Measurements from ENCODE around the gene DIMT1.

DIMT1 gene

DNA sequence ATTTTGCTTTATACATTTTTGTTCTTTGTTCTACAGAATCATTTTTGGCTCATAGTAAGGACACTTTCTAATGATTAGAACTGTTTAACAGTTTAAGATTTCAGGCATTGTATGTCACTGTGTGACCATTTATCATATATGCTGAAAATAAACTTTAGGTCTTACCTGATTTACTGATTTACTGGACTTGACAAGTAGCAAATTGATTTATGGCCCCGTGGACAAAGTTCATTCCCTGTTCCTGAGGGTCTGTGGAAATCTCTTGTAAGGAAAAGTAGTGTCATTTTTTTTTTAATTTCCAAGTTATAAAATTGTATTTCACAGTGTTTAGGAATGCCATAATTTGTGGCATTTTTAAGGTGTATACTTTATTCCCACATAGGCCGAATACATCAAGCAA, 57.0 kb downstream of the DIMT1 start:
- H3K4me3 ChIP-seq (ENCODE audit: low read depth, low read length), result no peak overlapping the region
- no peak for DNase-seq
- peaks cover 6% of the 10 kb centered on the region for H3K36me3 ChIP-seq (replicated peaks)
- in situ Hi-C loops (cut with HindIII; ENCODE audit: low pct_ligation_motif_present, low sequenced_read_pairs), result no loop called here
- no peaks in the 10 kb centered on the region for H3K27me3 ChIP-seq (replicated peaks)
- TF ChIP-seq, protein P1, sequence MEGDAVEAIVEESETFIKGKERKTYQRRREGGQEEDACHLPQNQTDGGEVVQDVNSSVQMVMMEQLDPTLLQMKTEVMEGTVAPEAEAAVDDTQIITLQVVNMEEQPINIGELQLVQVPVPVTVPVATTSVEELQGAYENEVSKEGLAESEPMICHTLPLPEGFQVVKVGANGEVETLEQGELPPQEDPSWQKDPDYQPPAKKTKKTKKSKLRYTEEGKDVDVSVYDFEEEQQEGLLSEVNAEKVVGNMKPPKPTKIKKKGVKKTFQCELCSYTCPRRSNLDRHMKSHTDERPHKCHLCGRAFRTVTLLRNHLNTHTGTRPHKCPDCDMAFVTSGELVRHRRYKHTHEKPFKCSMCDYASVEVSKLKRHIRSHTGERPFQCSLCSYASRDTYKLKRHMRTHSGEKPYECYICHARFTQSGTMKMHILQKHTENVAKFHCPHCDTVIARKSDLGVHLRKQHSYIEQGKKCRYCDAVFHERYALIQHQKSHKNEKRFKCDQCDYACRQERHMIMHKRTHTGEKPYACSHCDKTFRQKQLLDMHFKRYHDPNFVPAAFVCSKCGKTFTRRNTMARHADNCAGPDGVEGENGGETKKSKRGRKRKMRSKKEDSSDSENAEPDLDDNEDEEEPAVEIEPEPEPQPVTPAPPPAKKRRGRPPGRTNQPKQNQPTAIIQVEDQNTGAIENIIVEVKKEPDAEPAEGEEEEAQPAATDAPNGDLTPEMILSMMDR (IDR thresholded peaks at IDR 0.05; ENCODE audit: low read depth, low read length, missing control alignments), result no peak
- no peak overlapping the region for H3K27ac ChIP-seq

DNA sequence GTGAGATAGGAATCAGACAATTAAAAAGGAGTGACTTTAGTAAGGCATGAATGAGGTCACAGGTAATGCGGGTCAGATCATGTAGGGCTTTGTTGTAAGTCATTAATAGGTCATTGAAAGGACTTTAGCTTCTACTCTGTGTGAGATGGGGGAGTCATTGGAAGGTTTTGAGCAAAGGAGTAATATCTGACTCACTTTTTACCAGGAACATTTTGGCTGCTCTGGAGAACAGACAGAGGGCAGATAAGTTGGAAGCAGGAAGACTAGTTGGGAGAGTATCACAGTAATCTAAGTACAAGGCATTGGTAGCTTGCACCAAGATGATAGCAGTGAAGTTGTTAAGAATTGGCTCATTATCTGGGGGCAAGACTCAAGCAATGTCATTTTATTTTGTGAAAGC, 60.3 kb downstream of the DIMT1 start:
- H3K27ac ChIP-seq, result no peak overlapping the region
- H3K36me3 ChIP-seq (replicated peaks), result no peaks in the 10 kb centered on the region
- TF ChIP-seq, protein P1 (IDR thresholded peaks at IDR 0.05; ENCODE audit: low read depth, low read length, missing control alignments), result no peak
- in situ Hi-C loops (cut with HindIII; ENCODE audit: low pct_ligation_motif_present, low sequenced_read_pairs), result no loop called here
- H3K27me3 ChIP-seq (replicated peaks), result no peaks in the 10 kb centered on the region
- DNase-seq, result no peak
- H3K4me3 ChIP-seq (ENCODE audit: low read depth, low read length), result no peak overlapping the region

DNA sequence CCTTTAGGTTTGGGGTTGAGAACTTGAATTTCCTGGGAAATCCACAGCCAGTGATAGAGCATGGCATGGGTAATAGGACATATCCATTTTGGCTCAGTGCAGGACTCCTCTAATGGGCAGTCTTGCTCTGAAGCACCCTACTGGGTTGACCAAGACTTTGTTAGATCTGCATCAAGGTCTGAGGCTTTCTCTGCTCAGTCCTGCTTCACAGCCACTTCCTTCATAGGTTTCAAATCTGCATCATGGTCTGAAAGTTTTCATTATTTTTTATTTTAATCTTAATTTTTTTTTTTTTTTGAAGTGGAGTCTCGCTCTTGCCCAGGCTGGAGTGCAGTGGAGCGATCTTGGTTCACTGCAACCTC, 61.2 kb downstream of the DIMT1 start:
- DNase-seq, result no peak
- in situ Hi-C loops (cut with HindIII; ENCODE audit: low pct_ligation_motif_present, low sequenced_read_pairs), result no loop called here
- no peak overlapping the region for H3K4me3 ChIP-seq (ENCODE audit: low read depth, low read length)
- TF ChIP-seq, protein P1 (IDR thresholded peaks at IDR 0.05; ENCODE audit: low read depth, low read length, missing control alignments), result no peak
- H3K27me3 ChIP-seq (replicated peaks), result no peaks in the 10 kb centered on the region
- H3K36me3 ChIP-seq (replicated peaks), result no peaks in the 10 kb centered on the region
- no peak overlapping the region for H3K27ac ChIP-seq

DNA sequence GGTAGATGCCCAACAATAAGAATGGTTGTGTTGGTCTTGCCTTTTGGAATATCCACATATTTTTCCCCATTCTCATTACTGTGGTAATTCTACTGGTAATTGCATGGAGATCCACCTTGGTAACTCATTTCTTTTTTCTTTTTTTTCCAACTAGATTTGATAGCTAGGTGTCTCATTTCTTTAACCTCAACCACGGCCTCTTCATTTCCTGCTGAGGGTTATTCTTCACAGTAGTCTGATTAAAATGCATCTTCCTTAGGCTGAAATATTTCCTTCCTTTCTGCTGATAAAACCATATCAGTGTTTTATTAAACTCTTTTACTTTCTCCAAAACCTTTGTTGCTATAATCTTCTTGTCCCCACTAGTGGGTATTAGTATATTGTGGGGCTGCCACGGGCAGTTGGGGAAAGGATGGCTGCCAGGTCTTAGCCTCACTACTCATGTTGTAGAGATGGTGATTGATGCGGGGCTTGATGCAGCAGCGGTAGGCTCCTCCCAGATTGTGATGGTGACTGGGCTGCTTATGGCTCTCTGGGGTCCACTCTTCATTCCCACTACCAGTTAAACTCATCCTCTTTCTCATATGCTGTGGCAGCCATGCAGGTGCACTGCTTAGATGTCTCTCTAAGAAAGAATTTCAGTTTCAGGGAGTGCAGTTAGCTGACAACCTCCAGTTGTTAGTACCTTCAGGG, 61.8 kb downstream of the DIMT1 start:
- in situ Hi-C loops (cut with HindIII; ENCODE audit: low pct_ligation_motif_present, low sequenced_read_pairs), result no loop called here
- Histone ChIP-seq H3K27me3 (replicated peaks) (no peaks in the 10 kb centered on the region), H3K36me3 (replicated peaks) (no peaks in the 10 kb centered on the region), H3K4me3 (ENCODE audit: low read depth, low read length) (no peak overlapping the region), H3K27ac (no peak overlapping the region)
- no peak for DNase-seq
- TF ChIP-seq, protein P1 (IDR thresholded peaks at IDR 0.05; ENCODE audit: low read depth, low read length, missing control alignments), result no peak

DNA sequence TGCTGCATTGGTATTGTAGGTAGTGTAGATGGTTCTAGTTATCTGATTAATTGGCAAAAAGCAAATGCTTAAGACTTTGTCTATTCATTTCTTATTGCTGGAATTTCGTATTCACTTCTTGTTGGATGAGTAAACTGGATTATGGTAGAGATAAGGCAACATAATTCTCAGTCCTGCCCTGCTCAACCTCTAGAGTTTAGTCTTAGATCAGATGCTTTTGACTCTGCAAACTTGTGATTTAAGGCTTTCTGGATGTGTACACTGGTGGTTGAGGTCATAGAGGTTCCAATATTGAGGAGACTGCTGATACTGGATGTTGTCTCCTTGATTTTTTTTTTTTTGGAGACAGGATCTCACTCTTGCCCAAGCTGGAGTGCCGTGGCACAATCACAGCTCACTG, 62.7 kb downstream of the DIMT1 start:
- H3K27me3 ChIP-seq (replicated peaks), result no peaks in the 10 kb centered on the region
- no peaks in the 10 kb centered on the region for H3K36me3 ChIP-seq (replicated peaks)
- H3K27ac ChIP-seq, result no peak overlapping the region
- in situ Hi-C loops (cut with HindIII; ENCODE audit: low pct_ligation_motif_present, low sequenced_read_pairs), result no loop called here
- DNase-seq, result no peak
- H3K4me3 ChIP-seq (ENCODE audit: low read depth, low read length), result no peak overlapping the region
- TF ChIP-seq, protein P1 (IDR thresholded peaks at IDR 0.05; ENCODE audit: low read depth, low read length, missing control alignments), result no peak

DNA sequence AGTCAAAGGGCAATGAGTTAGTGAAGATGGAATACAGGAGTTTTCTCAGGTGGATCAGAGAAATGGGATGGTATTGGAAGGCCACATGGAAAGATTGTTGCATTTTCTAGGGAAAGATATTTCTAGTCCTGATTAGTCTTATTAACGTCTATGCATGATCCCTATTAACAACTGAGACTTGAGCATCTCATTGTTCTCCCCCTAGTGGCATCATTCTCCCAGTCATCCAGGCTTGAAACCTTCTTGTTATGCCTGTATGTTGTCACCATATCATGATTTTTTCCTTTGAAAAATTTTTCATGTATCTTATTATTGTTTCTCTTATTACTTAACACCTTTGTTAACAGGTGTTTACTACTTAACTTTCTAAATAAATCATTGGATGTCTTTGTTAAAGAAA, 63.3 kb downstream of the DIMT1 start:
- no peak overlapping the region for H3K27ac ChIP-seq
- no peak overlapping the region for H3K4me3 ChIP-seq (ENCODE audit: low read depth, low read length)
- in situ Hi-C loops (cut with HindIII; ENCODE audit: low pct_ligation_motif_present, low sequenced_read_pairs), result no loop called here
- TF ChIP-seq, protein P1 (IDR thresholded peaks at IDR 0.05; ENCODE audit: low read depth, low read length, missing control alignments), result peak; percentile 64
- no peaks in the 10 kb centered on the region for H3K27me3 ChIP-seq (replicated peaks)
- no peaks in the 10 kb centered on the region for H3K36me3 ChIP-seq (replicated peaks)
- peak; percentile 13 for DNase-seq

Measured in brain microvascular endothelial cell (primary cell).